Stimulated activated CD8-positive, alpha-beta memory T cell treated with anti-CD3 and anti-CD28 coated beads, Interleukin-4, amount 100 ng/mL, for 48 hours (primary cell): ENCODE measurements around the gene CAT.

ENCODE experiments used
- DNase-seq: peaks from one replicate; pipeline ENCODE4 v3.0.0-alpha.2; 2020

The CAT gene

GRCh38 chr11:34501500-34501899 lies 62.8 kb downstream of the CAT start:
- no peak for DNase-seq

- DNase-seq: no peak
Observed at GRCh38 chr11:34501949-34502348, 63.2 kb downstream of the CAT start.

GRCh38 chr11:34502949-34503348 lies 64.2 kb downstream of the CAT start:
- no peak for DNase-seq

GRCh38 chr11:34505874-34506273 lies 67.1 kb downstream of the CAT start:
- no peak for DNase-seq

GRCh38 chr11:34507156-34507555 lies 68.4 kb downstream of the CAT start:
- DNase-seq: no peak

- DNase-seq: no peak
Observed at GRCh38 chr11:34507610-34508009, 68.9 kb downstream of the CAT start.

- no peak for DNase-seq
Observed at GRCh38 chr11:34508524-34508923, 69.8 kb downstream of the CAT start.

GRCh38 chr11:34509336-34509876 lies 70.7 kb downstream of the CAT start:
- no peak for DNase-seq

- DNase-seq: no peak
Observed at GRCh38 chr11:34510218-34510617, 71.5 kb downstream of the CAT start.

GRCh38 chr11:34510673-34511072 lies 71.9 kb downstream of the CAT start:
- DNase-seq: no peak

- peak; percentile 75 for DNase-seq
Observed at GRCh38 chr11:34512840-34513681, 74.3 kb downstream of the CAT start.

GRCh38 chr11:34513682-34514449 lies 75.1 kb downstream of the CAT start, which contains the start of gene ELF5:
Gene ELF5 (minus strand): TSS chr11:34513794. CDS start chr11:34505749, 8,045 bp downstream.
- DNase-seq: no peak

- DNase-seq: no peak
Observed at GRCh38 chr11:34514597-34514996, 75.9 kb downstream of the CAT start.

GRCh38 chr11:34516247-34517040 lies 77.7 kb downstream of the CAT start:
- no peak for DNase-seq

- DNase-seq: no peak
Observed at GRCh38 chr11:34519595-34520235, 81.0 kb downstream of the CAT start.

GRCh38 chr11:34521265-34521664 lies 82.5 kb downstream of the CAT start:
- DNase-seq: no peak
